HEK293 (cell line): ENCODE results near the gene CCR5AS.

Experiments used
- ZNF211 ChIP-seq: fragments of 450-650 bp; formaldehyde crosslinking; IDR thresholded peaks from 2 replicates; pipeline ENCODE4 v1.5.1; 2016; ENCODE audit warnings: low read depth, missing biosample characterization, missing genetic modification characterization
- TF ChIP-seq, protein P1 (sequence below): fragments of 450-650 bp; formaldehyde crosslinking; IDR thresholded peaks from 2 replicates; pipeline ENCODE4 v1.5.1; 2016; ENCODE audit warnings: missing biosample characterization, missing genetic modification characterization
- TF ChIP-seq, protein P2 (sequence below): fragments of 450-650 bp; formaldehyde crosslinking; IDR thresholded peaks from 2 replicates; pipeline ENCODE4 v1.5.1; 2017; ENCODE audit warnings: missing biosample characterization, missing genetic modification characterization
- TF ChIP-seq, protein P3 (sequence below): fragments of 450-650 bp; formaldehyde crosslinking; IDR thresholded peaks from 2 replicates; pipeline ENCODE4 v1.5.1; 2016; ENCODE audit warnings: missing biosample characterization, missing genetic modification characterization

DNA sequence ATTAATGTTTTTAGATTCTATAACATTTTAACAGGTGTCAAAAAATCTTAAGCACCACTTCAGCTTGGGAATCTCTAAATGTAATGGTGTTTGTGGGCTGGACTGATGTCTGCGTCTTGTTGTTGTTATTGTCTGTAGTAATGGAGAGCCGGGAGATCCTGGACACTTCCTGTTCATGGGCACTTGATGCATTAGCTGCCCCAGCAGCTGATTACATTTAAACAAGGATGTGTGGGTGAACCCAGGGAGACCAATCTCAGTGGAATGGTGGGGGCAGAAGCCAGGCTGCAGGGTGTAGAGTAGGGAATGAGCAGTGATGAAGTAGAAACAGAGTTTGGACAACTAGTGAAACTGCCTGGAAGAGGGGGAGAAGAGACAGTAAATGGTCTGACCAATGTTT lies 7.8 kb downstream of the CCR5AS start:
- TF ChIP-seq ZNF211 (tag by site-specific recombination), result no peak
- TF ChIP-seq, protein P1, sequence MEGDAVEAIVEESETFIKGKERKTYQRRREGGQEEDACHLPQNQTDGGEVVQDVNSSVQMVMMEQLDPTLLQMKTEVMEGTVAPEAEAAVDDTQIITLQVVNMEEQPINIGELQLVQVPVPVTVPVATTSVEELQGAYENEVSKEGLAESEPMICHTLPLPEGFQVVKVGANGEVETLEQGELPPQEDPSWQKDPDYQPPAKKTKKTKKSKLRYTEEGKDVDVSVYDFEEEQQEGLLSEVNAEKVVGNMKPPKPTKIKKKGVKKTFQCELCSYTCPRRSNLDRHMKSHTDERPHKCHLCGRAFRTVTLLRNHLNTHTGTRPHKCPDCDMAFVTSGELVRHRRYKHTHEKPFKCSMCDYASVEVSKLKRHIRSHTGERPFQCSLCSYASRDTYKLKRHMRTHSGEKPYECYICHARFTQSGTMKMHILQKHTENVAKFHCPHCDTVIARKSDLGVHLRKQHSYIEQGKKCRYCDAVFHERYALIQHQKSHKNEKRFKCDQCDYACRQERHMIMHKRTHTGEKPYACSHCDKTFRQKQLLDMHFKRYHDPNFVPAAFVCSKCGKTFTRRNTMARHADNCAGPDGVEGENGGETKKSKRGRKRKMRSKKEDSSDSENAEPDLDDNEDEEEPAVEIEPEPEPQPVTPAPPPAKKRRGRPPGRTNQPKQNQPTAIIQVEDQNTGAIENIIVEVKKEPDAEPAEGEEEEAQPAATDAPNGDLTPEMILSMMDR (tag by site-specific recombination), result no peak
- TF ChIP-seq, protein P2, sequence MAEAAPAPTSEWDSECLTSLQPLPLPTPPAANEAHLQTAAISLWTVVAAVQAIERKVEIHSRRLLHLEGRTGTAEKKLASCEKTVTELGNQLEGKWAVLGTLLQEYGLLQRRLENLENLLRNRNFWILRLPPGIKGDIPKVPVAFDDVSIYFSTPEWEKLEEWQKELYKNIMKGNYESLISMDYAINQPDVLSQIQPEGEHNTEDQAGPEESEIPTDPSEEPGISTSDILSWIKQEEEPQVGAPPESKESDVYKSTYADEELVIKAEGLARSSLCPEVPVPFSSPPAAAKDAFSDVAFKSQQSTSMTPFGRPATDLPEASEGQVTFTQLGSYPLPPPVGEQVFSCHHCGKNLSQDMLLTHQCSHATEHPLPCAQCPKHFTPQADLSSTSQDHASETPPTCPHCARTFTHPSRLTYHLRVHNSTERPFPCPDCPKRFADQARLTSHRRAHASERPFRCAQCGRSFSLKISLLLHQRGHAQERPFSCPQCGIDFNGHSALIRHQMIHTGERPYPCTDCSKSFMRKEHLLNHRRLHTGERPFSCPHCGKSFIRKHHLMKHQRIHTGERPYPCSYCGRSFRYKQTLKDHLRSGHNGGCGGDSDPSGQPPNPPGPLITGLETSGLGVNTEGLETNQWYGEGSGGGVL, result no peak
- TF ChIP-seq, protein P3, sequence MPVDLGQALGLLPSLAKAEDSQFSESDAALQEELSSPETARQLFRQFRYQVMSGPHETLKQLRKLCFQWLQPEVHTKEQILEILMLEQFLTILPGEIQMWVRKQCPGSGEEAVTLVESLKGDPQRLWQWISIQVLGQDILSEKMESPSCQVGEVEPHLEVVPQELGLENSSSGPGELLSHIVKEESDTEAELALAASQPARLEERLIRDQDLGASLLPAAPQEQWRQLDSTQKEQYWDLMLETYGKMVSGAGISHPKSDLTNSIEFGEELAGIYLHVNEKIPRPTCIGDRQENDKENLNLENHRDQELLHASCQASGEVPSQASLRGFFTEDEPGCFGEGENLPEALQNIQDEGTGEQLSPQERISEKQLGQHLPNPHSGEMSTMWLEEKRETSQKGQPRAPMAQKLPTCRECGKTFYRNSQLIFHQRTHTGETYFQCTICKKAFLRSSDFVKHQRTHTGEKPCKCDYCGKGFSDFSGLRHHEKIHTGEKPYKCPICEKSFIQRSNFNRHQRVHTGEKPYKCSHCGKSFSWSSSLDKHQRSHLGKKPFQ (tag by site-specific recombination), result no peak
